WERI-Rb-1 (cell line): ENCODE data around the gene KISS1R.
"Not testable (repeated sequence)": the region's sequence is repeated elsewhere in the genome, so short reads cannot be mapped to it uniquely, and the experiment has no call there.

Experiments used
- DNase-seq: peaks from one replicate; pipeline ENCODE4 v3.0.0-alpha.2; 2020
- H3K27ac ChIP-seq: fragments of 250-450 bp; sonication (Bioruptor Pico); 2 replicates; pipeline ENCODE4 v1.5.1; 2020; ENCODE audit warnings: mild to moderate bottlenecking, moderate library complexity
- H3K27me3 ChIP-seq: fragments of 250-450 bp; sonication (Bioruptor Pico); 2 replicates; pipeline ENCODE4 v1.5.1; 2021; ENCODE audit warnings: mild to moderate bottlenecking, low read depth, moderate library complexity; ENCODE audit not compliant: insufficient read depth, severe bottlenecking
- H3K36me3 ChIP-seq: fragments of 250-450 bp; sonication (Bioruptor Pico); 2 replicates; pipeline ENCODE4 v1.5.1; 2020; ENCODE audit warnings: mild to moderate bottlenecking, moderate library complexity
- H3K4me3 ChIP-seq: 2 replicates; pipeline ENCODE4 v1.5.1; 2011; ENCODE audit warnings: low read depth, mild to moderate bottlenecking, control low read depth, low read length
- H3K9me3 ChIP-seq: fragments of 250-450 bp; sonication (Bioruptor Pico); 2 replicates; pipeline ENCODE4 v1.5.1; 2021; ENCODE audit warnings: mild to moderate bottlenecking, moderate library complexity; ENCODE audit not compliant: severe bottlenecking
- TF ChIP-seq, protein P1 (sequence below): IDR thresholded peaks from 2 replicates; pipeline ENCODE4 v1.5.1; 2011; ENCODE audit warnings: low read depth, mild to moderate bottlenecking, control low read depth, inconsistent platforms, low read length

KISS1R gene

DNA sequence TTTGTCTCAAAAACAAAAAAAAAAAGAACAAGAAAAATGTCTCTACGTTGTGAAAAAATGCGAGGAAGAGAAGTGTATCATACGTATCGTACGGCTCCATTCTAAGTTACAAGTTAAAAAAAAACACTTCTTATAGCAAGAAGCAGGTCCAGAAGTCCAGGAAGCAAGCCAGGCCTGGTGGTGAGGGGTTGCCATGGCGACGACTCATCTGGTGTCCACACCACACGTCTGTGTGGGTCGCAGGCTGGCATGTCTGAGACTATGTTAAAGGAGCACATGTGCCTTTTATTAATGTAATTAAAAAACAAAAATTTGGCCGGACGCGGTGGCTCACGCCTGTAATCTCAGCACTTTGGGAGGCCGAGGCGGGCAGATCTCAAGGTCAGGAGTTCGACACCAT lies 30.1 kb upstream of the KISS1R start:
- TF ChIP-seq, protein P1, sequence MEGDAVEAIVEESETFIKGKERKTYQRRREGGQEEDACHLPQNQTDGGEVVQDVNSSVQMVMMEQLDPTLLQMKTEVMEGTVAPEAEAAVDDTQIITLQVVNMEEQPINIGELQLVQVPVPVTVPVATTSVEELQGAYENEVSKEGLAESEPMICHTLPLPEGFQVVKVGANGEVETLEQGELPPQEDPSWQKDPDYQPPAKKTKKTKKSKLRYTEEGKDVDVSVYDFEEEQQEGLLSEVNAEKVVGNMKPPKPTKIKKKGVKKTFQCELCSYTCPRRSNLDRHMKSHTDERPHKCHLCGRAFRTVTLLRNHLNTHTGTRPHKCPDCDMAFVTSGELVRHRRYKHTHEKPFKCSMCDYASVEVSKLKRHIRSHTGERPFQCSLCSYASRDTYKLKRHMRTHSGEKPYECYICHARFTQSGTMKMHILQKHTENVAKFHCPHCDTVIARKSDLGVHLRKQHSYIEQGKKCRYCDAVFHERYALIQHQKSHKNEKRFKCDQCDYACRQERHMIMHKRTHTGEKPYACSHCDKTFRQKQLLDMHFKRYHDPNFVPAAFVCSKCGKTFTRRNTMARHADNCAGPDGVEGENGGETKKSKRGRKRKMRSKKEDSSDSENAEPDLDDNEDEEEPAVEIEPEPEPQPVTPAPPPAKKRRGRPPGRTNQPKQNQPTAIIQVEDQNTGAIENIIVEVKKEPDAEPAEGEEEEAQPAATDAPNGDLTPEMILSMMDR: no peak
- H3K27ac ChIP-seq: no peak overlapping the region
- no peak for DNase-seq
- H3K9me3 ChIP-seq: no peaks in the 10 kb centered on the region
- H3K4me3 ChIP-seq: no peak overlapping the region
- H3K27me3 ChIP-seq: no peaks in the 10 kb centered on the region
- peaks cover 78% of the 10 kb centered on the region for H3K36me3 ChIP-seq

DNA sequence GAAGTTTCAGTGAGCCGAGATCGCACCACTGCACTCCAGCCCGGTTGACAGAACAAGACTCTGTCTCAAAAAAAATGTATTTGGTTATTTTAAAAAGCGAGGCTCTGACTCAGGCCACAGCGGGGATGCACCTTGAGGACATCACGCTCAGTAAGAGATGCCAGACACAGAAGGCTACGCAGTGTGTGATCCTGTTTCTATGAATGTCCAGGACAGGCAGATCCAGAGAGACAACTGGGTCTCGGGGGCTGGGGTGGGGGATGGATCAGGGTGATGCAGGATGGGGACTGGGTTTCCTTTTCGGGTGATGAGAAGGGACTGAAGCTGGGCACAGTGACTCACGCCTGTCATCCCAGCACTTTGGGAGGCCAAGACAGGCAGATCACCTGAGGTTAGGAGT lies 29.5 kb upstream of the KISS1R start:
- Histone ChIP-seq H3K27ac (no peak overlapping the region), H3K27me3 (no peaks in the 10 kb centered on the region), H3K9me3 (no peaks in the 10 kb centered on the region), H3K36me3 (peaks cover 72% of the 10 kb centered on the region), H3K4me3 (no peak overlapping the region)
- TF ChIP-seq, protein P1: no peak
- no peak for DNase-seq

DNA sequence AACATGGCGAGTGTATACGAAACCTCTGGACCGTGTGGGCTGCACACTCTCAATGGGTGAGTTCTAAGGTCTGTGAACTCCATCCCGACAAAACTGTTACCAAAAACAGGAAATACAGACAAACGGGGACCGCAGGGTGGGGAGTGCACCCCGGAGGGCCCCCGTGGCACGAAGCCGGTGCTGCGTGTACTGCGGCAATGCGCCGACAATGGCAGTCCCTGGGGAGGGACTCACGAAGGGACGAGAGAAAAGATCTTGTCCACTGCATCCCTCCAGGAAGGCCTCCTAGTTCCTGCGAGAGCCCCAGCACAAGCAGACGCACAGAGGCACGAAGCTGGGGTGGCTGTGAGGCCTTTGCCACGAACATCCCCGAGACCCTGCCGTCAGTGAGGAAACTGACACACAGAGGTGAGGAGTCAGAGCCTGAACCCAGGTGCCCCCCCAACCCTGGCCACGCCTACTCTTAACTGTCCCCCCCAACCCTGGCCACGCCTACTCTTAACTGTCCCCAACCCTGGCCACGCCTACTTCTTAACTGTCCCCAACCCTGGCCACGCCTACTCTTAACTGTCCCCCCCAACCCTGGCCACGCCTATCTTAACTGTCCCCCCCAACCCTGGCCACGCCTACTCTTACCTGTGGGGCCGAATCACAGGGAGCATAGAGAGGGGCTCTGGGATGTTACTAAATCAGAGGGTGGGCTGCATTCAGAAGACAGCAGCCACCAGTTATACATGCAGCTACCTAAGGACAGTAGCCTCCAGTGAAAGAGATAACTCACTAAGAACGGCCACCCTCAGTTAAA lies 28.4 kb upstream of the KISS1R start:
- Histone ChIP-seq H3K36me3 (peaks cover 66% of the 10 kb centered on the region), H3K4me3 (no peak overlapping the region), H3K27ac (no peak overlapping the region), H3K9me3 (no peaks in the 10 kb centered on the region), H3K27me3 (no peaks in the 10 kb centered on the region)
- peak; percentile 56 for DNase-seq
- TF ChIP-seq, protein P1: no peak

DNA sequence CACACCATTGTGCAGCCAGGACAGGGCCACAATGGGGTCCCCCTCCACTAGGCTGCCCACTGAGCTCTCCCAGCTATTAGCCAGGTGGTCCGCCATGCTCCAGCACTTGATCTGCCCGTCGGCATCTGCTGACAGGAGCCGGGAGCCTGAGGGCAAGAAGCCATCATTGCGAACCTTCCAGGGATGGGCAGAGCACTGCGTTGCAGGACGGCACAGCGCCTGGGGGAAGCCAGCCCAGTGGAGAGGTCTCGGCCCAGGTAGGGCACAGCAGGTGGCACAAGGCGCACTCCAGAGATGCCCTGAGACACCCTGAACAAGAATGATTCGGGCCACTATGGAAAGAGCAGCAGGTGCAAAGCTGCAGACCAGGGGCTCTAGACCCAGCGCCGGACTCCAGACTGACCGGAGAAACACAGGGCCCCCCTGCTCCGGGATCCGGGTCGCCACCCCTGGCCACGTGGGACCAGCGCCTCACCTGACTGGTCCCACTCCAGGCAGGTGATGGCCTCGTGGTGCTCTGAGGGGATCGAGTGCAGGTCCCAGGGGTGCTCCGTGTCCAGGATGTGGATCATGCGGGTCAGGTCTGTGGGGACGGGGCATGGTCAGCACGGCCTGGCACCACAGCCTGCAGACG lies 27.4 kb upstream of the KISS1R start:
- no peak overlapping the region for H3K27ac ChIP-seq
- TF ChIP-seq, protein P1: no peak
- no peak overlapping the region for H3K4me3 ChIP-seq
- no peak for DNase-seq
- H3K9me3 ChIP-seq: no peaks in the 10 kb centered on the region
- no peaks in the 10 kb centered on the region for H3K27me3 ChIP-seq
- peaks cover 57% of the 10 kb centered on the region for H3K36me3 ChIP-seq

DNA sequence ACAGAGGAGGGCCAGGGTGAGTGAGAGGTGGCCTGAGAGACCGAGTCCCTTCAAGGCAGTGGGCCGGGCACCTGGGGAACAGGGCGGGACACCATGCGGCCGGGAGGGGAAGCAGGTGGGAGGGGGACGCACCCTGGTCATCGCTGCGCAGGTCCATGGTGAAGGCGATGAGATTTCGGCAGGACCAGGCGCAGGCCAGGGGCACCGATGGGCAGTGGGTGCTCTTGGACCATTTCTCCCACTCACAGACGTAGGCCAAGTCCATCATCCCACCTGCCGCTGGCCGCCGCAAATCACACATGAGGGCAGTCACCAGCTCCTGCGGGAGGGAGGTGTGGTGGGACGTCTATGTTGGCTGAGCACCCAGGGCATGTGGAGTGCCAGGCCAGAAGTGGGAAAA lies 26.3 kb upstream of the KISS1R start:
- TF ChIP-seq, protein P1: no peak
- no peaks in the 10 kb centered on the region for H3K27me3 ChIP-seq
- no peak overlapping the region for H3K27ac ChIP-seq
- peaks cover 48% of the 10 kb centered on the region for H3K36me3 ChIP-seq
- DNase-seq: no peak
- no peak overlapping the region for H3K4me3 ChIP-seq
- H3K9me3 ChIP-seq: no peaks in the 10 kb centered on the region

DNA sequence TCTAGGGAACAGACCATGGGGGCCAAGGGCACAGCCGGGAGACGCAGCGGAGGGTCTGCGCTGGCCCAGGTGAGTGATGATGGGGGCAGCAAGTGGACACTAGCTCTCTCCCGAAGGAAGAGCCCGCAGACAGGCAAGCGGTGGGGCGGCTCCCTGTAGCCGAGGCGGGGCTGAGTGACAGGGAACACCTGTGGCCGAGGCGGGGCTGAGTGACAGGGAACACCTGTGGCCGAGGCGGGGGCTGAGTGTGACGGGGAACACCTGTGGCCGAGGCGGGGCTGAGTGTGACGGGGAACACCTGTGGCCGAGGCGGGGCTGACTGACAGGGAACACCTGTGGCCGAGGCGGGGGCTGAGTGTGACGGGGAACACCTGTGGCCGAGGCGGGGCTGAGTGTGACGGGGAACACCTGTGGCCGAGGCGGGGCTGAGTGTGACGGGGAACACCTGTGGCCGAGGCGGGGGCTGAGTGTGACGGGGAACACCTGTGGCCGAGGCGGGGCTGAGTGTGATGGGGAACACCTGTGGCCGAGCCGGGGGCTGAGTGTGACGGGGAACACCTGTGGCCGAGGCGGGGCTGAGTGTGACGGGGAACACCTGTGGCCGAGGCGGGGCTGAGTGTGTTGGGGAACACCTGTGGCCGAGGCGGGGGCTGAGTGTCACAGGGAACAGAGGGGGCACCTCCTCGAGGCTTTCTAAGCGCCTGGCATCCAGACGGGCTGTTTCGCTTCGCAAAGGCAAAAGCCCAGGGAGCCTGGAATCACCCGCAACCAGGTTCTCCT lies 25.5 kb upstream of the KISS1R start:
- H3K9me3 ChIP-seq, DNase-seq, H3K27ac ChIP-seq, H3K27me3 ChIP-seq: not testable (repeated sequence)
- Histone ChIP-seq H3K36me3 (peaks cover 40% of the 10 kb centered on the region), H3K4me3 (peak overlapping the region; percentile 50)
